ENCODE measurements around the gene FBLN2. TPM values are rescaled to one million over a fixed set of nuclear protein-coding genes. Genes with fewer than 3 reads are reported as not detected.

FBLN2 gene
- total RNA-seq, 4 donors from 2014 or later: 25.3 to 93.8 (median 47.6) TPM

DNA sequence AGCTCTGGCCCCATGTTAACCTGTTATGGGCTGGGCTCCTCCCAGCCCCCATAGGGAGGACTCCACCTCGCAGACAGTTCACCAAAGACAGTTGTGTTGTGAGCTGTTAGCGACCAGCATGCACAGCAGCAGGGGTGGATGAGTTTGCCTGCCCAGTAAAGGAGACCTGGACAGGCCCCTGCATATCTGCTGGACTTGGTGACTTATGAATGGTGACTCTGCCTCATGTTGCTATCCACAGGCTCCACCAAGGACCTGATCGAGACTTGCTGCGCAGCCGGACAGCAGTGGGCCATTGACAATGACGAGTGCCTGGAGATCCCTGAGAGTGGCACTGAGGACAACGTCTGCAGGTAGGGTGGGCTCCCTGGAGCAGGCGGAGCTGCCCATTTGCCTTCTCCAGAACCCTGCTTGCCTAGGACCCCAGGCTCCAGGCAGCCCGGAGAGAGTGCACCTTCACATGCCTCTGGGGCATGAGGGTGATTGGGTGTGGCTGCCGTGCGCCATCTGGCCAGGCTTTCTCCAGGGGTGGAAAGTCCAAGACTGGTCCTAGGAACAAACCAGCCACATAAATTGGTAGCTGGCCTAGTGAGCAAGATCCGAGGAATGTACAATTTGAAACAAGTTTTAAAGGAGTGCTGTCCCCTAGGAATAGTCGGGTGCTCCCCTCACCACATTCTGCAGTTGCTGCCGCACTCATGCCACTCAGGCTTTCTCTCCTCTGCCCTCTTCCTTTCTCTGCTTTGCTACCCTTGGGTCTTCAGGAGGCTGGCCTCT, 59.1 kb downstream of the FBLN2 start:
- 65% methylated on average over 12 of the region's 14 CpGs for WGBS
- Histone ChIP-seq H3K27ac (peak overlapping the region; percentile 48), H3K36me3 (peaks cover 6% of the 10 kb centered on the region), H3K4me1 (peaks cover 6% of the 10 kb centered on the region), H3K27me3 (no peaks in the 10 kb centered on the region), H3K9me3 (no peaks in the 10 kb centered on the region), H3K4me3 (no peak overlapping the region)
- TF ChIP-seq POLR2AphosphoS5 (IDR thresholded peaks at IDR 0.05) (no peak), POLR2A (IDR thresholded peaks at IDR 0.05) (no peak), EP300 (IDR thresholded peaks at IDR 0.05) (no peak)
- TF ChIP-seq, protein P1, sequence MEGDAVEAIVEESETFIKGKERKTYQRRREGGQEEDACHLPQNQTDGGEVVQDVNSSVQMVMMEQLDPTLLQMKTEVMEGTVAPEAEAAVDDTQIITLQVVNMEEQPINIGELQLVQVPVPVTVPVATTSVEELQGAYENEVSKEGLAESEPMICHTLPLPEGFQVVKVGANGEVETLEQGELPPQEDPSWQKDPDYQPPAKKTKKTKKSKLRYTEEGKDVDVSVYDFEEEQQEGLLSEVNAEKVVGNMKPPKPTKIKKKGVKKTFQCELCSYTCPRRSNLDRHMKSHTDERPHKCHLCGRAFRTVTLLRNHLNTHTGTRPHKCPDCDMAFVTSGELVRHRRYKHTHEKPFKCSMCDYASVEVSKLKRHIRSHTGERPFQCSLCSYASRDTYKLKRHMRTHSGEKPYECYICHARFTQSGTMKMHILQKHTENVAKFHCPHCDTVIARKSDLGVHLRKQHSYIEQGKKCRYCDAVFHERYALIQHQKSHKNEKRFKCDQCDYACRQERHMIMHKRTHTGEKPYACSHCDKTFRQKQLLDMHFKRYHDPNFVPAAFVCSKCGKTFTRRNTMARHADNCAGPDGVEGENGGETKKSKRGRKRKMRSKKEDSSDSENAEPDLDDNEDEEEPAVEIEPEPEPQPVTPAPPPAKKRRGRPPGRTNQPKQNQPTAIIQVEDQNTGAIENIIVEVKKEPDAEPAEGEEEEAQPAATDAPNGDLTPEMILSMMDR (IDR thresholded peaks at IDR 0.05): no peak
- DNase-seq (ENCODE audit: low spot score in 2 of 2): peak in 1 of 2 donors; percentile 40

DNA sequence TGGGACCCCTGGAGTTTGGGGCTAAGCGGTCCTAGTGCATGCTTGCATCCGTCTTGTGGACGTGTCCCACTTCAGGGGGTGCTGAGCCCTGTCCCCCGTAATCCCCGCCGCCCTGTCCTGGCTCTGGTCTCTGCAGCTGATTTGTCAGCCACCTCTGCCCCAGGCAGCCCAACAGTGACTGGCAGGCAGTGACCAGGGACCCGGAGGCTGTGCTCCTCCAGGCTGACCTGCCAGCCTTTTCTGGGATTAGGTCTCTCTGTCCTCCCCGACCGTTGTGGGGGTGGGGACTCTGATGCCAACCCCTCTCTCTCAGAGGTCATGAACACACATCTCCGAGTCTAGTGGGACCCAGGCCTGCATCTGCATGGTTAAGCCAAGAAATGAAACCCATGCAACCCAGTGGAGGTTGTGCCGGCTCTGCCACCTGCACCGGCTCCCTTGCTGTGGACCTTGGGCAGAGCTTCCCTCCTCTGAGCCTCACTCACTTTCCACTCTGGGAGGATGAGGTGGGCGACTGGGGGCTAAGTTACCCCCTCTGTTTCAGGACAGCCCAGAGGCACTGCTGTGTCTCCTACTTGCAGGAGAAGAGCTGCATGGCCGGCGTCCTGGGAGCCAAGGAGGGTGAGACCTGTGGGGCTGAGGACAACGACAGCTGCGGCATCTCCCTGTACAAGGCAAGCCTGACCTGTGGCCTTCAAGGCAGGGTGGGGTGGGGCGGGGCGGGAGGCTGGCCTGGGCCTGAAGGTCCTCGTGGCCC, 60.2 kb downstream of the FBLN2 start:
- H3K27me3 ChIP-seq: no peaks in the 10 kb centered on the region
- TF ChIP-seq EP300 (IDR thresholded peaks at IDR 0.05): no peak
- TF ChIP-seq, protein P1 (IDR thresholded peaks at IDR 0.05): no peak
- no peak for TF ChIP-seq POLR2A (IDR thresholded peaks at IDR 0.05)
- H3K4me1 ChIP-seq: peaks cover 6% of the 10 kb centered on the region
- H3K36me3 ChIP-seq: peaks cover 6% of the 10 kb centered on the region
- no peak overlapping the region for H3K27ac ChIP-seq
- 94% methylated on average over 12 of the region's 20 CpGs for WGBS
- no peaks in the 10 kb centered on the region for H3K9me3 ChIP-seq
- no peak overlapping the region for H3K4me3 ChIP-seq
- no peak for DNase-seq (ENCODE audit: low spot score in 2 of 2)

DNA sequence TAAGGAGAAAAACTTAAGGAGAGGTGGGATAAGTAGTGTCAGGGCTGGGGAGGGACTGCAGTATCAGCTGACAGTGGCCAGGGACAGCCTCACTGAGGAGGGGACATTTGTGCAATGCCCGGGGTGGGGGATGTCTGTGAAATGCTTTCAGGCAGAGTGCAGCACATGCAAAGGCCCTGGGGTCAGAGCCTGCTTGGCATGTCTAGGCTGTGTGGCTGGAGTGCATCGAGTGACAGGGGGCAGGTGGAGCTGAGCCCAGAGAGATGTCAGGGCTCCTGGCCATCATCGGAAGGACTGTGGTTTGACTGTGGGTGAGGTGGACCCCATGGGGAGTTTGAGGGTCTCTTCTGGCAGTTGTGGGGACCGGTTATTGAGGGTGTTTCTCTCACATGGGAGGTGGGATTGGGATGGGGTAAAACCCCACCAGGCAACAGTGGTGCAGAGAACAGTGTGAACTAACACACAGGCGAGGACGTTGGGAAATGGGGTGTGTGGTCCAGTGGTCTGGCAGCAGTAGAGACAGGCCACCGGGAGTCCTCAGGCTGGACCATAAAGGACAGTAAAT, 61.2 kb downstream of the FBLN2 start:
- H3K4me1 ChIP-seq: peaks cover 6% of the 10 kb centered on the region

DNA sequence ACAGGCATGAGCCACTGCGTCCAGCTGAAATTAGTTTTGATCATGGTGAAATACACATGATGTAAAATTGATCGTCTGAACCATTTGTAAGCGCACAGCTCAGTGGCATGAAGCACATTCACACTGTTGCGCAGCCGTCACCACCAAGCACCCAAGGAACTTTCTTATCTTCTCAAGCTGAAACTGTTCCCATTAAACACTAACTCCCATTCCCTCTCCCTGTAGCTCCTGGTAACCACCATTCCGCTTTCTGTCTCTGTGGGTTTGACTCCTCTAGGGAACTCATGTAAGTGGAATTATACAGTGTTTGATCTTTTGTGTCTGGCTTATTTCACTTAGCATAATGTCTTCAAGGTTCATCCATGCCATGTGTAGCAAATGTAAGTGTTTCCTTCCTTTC, 62.3 kb downstream of the FBLN2 start:
- no peak overlapping the region for H3K4me3 ChIP-seq
- peaks cover 6% of the 10 kb centered on the region for H3K4me1 ChIP-seq
- WGBS: 93% methylated on average over 6 of the region's 6 CpGs
- no peak for DNase-seq (ENCODE audit: low spot score in 2 of 2)
- H3K27ac ChIP-seq: no peak overlapping the region
- H3K36me3 ChIP-seq: peaks cover 22% of the 10 kb centered on the region
- no peak for TF ChIP-seq EP300 (IDR thresholded peaks at IDR 0.05)
- no peak for TF ChIP-seq POLR2AphosphoS5 (IDR thresholded peaks at IDR 0.05)
- TF ChIP-seq, protein P1 (IDR thresholded peaks at IDR 0.05): no peak
- no peak for TF ChIP-seq POLR2A (IDR thresholded peaks at IDR 0.05)
- H3K9me3 ChIP-seq: no peaks in the 10 kb centered on the region
- no peaks in the 10 kb centered on the region for H3K27me3 ChIP-seq

More for the DNA sequence above, 61.2 kb downstream of the FBLN2 start:
- Histone ChIP-seq H3K36me3 (peaks cover 12% of the 10 kb centered on the region), H3K9me3 (no peaks in the 10 kb centered on the region), H3K27me3 (no peaks in the 10 kb centered on the region), H3K4me3 (no peak overlapping the region), H3K27ac (no peak overlapping the region)
- peak in 1 of 2 donors; percentile 44 for DNase-seq (ENCODE audit: low spot score in 2 of 2)
- TF ChIP-seq POLR2AphosphoS5 (IDR thresholded peaks at IDR 0.05) (no peak), POLR2A (IDR thresholded peaks at IDR 0.05) (no peak), EP300 (IDR thresholded peaks at IDR 0.05) (no peak)
- TF ChIP-seq, protein P1 (IDR thresholded peaks at IDR 0.05): no peak
- WGBS: 96% methylated on average over 7 of the region's 7 CpGs

DNA sequence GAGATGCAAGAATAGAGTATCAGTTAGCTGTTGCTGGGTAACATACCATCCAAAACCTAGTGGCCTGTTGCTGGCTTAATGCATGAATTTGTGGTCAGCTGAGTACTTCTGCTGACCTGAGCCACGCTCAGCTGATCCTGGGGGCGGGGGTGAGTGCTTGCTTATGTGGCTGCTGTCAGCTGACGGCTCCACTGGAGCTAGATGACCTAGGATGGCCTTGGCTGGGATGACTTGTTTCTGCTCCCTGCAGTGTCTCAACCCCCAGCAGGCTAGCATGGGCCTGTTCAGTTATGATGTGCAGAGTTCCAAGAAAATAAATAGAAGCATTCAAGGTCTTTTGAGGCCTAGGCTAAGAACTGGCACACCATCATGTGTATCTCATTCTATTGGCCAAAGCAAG, 63.9 kb downstream of the FBLN2 start:
- DNase-seq (ENCODE audit: low spot score in 2 of 2): peak; percentile 81 to 91
- Histone ChIP-seq H3K4me3 (no peak overlapping the region), H3K27ac (peak overlapping the region; percentile 3), H3K27me3 (no peaks in the 10 kb centered on the region), H3K36me3 (peaks cover 22% of the 10 kb centered on the region), H3K9me3 (no peaks in the 10 kb centered on the region), H3K4me1 (peaks cover 3% of the 10 kb centered on the region)
- peak in 1 of 3 donors; percentile 69 for TF ChIP-seq POLR2AphosphoS5 (IDR thresholded peaks at IDR 0.05)
- no peak for TF ChIP-seq EP300 (IDR thresholded peaks at IDR 0.05)
- WGBS: 65% methylated on average over 3 of the region's 3 CpGs

Measured in suprapubic skin (tissue), 4 donors.